ENCODE results near the gene POU2AF1. TPM values are rescaled to one million over a fixed set of nuclear protein-coding genes. Genes with fewer than 3 reads are reported as not detected.

Gene POU2AF1
- total and polyA plus RNA-seq, 2 of the 13 experiments (the other 11 are each of a cell fraction or from before 2014, with no cell fraction given), result 1.9 to 3.6 TPM

DNA sequence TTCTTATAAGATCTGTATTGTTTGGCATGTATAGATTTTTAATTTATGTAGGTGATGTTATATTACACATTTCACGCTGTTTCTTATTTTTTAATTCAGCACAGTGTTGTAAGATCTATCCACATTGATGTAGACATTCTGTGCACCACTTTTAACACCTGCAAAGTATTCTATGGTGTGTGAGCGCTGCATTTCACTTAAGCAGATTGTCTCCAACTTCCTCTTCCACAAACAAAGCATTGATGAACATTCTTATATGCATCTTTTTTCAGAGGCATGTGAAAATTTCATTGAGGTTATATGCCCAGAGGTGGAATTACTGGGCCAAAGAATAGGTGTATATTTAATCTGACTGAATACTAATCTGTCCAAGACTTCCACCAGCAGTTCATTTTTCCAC lies 3.4 kb upstream of the POU2AF1 start:
- no peak overlapping the region for H3K27ac ChIP-seq (ENCODE audit: extremely low read length, insufficient read depth, low read length)
- CTCF ChIA-PET (ENCODE audit: low intra/inter-chr PET ratio, low total read pairs), result no interaction called here
- no peak for FAIRE-seq
- TF ChIP-seq KDM6A (CRISPR knock-in tag; IDR thresholded peaks at IDR 0.05; ENCODE audit: low read depth) (no peak), ZSCAN25 (CRISPR knock-in tag; IDR thresholded peaks at IDR 0.05) (no peak), ZNF430 (CRISPR knock-in tag; IDR thresholded peaks at IDR 0.05) (no peak), ZFP37 (CRISPR knock-in tag; IDR thresholded peaks at IDR 0.05; ENCODE audit: borderline replicate concordance) (no peak), ZNF160 (CRISPR knock-in tag; IDR thresholded peaks at IDR 0.05) (no peak), TARDBP (CRISPR knock-in tag; IDR thresholded peaks at IDR 0.05) (no peak), CBX5 (CRISPR knock-in tag; IDR thresholded peaks at IDR 0.05; ENCODE audit: borderline replicate concordance) (no peak), ZNF777 (CRISPR knock-in tag; IDR thresholded peaks at IDR 0.05) (no peak), NR2F1 (CRISPR knock-in tag; IDR thresholded peaks at IDR 0.05) (no peak), SRY (CRISPR knock-in tag; IDR thresholded peaks at IDR 0.05) (no peak)
- TF ChIP-seq, protein P1, sequence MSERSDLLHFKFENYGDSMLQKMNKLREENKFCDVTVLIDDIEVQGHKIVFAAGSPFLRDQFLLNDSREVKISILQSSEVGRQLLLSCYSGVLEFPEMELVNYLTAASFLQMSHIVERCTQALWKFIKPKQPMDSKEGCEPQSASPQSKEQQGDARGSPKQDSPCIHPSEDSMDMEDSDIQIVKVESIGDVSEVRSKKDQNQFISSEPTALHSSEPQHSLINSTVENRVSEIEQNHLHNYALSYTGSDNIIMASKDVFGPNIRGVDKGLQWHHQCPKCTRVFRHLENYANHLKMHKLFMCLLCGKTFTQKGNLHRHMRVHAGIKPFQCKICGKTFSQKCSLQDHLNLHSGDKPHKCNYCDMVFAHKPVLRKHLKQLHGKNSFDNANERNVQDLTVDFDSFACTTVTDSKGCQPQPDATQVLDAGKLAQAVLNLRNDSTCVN (CRISPR knock-in tag; IDR thresholded peaks at IDR 0.05; ENCODE audit: borderline replicate concordance), result no peak
- TF ChIP-seq, protein P2, sequence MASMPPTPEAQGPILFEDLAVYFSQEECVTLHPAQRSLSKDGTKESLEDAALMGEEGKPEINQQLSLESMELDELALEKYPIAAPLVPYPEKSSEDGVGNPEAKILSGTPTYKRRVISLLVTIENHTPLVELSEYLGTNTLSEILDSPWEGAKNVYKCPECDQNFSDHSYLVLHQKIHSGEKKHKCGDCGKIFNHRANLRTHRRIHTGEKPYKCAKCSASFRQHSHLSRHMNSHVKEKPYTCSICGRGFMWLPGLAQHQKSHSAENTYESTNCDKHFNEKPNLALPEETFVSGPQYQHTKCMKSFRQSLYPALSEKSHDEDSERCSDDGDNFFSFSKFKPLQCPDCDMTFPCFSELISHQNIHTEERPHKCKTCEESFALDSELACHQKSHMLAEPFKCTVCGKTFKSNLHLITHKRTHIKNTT (CRISPR knock-in tag; IDR thresholded peaks at IDR 0.05), result no peak
- TF ChIP-seq, protein P3, sequence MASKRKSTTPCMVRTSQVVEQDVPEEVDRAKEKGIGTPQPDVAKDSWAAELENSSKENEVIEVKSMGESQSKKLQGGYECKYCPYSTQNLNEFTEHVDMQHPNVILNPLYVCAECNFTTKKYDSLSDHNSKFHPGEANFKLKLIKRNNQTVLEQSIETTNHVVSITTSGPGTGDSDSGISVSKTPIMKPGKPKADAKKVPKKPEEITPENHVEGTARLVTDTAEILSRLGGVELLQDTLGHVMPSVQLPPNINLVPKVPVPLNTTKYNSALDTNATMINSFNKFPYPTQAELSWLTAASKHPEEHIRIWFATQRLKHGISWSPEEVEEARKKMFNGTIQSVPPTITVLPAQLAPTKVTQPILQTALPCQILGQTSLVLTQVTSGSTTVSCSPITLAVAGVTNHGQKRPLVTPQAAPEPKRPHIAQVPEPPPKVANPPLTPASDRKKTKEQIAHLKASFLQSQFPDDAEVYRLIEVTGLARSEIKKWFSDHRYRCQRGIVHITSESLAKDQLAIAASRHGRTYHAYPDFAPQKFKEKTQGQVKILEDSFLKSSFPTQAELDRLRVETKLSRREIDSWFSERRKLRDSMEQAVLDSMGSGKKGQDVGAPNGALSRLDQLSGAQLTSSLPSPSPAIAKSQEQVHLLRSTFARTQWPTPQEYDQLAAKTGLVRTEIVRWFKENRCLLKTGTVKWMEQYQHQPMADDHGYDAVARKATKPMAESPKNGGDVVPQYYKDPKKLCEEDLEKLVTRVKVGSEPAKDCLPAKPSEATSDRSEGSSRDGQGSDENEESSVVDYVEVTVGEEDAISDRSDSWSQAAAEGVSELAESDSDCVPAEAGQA (IDR thresholded peaks at IDR 0.05; ENCODE audit: low read depth), result no peak
- TF ChIP-seq, protein P3 (CRISPR knock-in tag; IDR thresholded peaks at IDR 0.05; ENCODE audit: borderline replicate concordance), result no peak
- TF ChIP-seq, protein P4, sequence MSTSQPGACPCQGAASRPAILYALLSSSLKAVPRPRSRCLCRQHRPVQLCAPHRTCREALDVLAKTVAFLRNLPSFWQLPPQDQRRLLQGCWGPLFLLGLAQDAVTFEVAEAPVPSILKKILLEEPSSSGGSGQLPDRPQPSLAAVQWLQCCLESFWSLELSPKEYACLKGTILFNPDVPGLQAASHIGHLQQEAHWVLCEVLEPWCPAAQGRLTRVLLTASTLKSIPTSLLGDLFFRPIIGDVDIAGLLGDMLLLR (CRISPR knock-in tag; IDR thresholded peaks at IDR 0.05), result no peak
- TF ChIP-seq, protein P5, sequence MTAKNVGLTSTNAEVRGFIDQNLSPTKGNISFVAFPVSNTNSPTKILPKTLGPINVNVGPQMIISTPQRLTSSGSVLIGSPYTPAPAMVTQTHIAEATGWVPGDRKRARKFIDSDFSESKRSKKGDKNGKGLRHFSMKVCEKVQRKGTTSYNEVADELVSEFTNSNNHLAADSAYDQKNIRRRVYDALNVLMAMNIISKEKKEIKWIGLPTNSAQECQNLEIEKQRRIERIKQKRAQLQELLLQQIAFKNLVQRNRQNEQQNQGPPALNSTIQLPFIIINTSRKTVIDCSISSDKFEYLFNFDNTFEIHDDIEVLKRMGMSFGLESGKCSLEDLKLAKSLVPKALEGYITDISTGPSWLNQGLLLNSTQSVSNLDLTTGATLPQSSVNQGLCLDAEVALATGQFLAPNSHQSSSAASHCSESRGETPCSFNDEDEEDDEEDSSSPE (CRISPR knock-in tag; IDR thresholded peaks at IDR 0.05), result no peak

More for the DNA sequence above, 3.4 kb upstream of the POU2AF1 start:
- DNase-seq (ENCODE audit: low spot score) (no peak), ATAC-seq (no peak)
- intact Hi-C loops (cut with micrococcal nuclease; ENCODE audit: unreplicated experiment) (no loop called here), in situ Hi-C loops (cut with HindIII; ENCODE audit: extremely low pct_ligation_motif_present, low pct_unique_long_range_greater_than_20kb) (no loop called here)
- WGBS (ENCODE audit: low lambda C conversion rate), result 91% methylated on average over 2 of the region's 2 CpGs
- no peaks in the 10 kb centered on the region for H3K9me3 ChIP-seq (ENCODE audit: low read length)
- H4K20me1 ChIP-seq (ENCODE audit: insufficient read depth, low read length), result no peaks in the 10 kb centered on the region
- peaks cover 27% of the 10 kb centered on the region for H3K4me1 ChIP-seq (ENCODE audit: insufficient read depth, low read length)
- H3K36me3 ChIP-seq (replicated peaks in 1 of 2; ENCODE audit: control insufficient read depth in 1 of 2, insufficient read depth in 2 of 2, low read length in 2 of 2), result no peaks in the 10 kb centered on the region
- H3K4me2 ChIP-seq (ENCODE audit: low read depth, low read length), result no peak overlapping the region
- no peaks in the 10 kb centered on the region for H3K27me3 ChIP-seq (ENCODE audit: control insufficient read depth in 1 of 2, insufficient read depth in 2 of 2, low read length in 2 of 2)
- H2AFZ ChIP-seq (ENCODE audit: low read length), result no peak overlapping the region
- BruUV-seq (replicated peaks), result no TSS peak
- H3K79me2 ChIP-seq (ENCODE audit: insufficient read depth, low read length), result no peaks in the 10 kb centered on the region
- H3K4me3 ChIP-seq (replicated peaks in 1 of 3; ENCODE audit: insufficient read depth in 1 of 3, low read depth in 2 of 3, low read length in 3 of 3), result no peak overlapping the region
- H3K9ac ChIP-seq (ENCODE audit: insufficient read depth, low read depth, low read length), result no peak overlapping the region
- POLR2A ChIA-PET, result no interaction called here
